ENCODE results near the gene PAAF1.

- TF ChIP-seq CTCF (IDR thresholded peaks at IDR 0.05), result no peak
- no peak for TF ChIP-seq POLR2A (IDR thresholded peaks at IDR 0.05)
Observed at GRCh38 chr11:73961321-73961720, 84.5 kb downstream of the PAAF1 start.
